Fibroblast of lung (primary cell): ENCODE measurements around the gene ZFTA. TPM values are rescaled to one million over a fixed set of nuclear protein-coding genes. Genes with fewer than 3 reads are reported as not detected.

Experiments used
- DNase-seq, 2 donors: peaks; one replicate each; pipeline versions ENCODE4 v3.0.0 to v3.0.0-alpha.2; 2010; ENCODE audit warnings: low read depth in 2 of 2
- H2AFZ ChIP-seq: 2 replicates; pipeline ENCODE4 v1.5.1; 2012; ENCODE audit warnings: low read length, control low read depth, inconsistent platforms
- H3K27ac ChIP-seq: 2 replicates; pipeline ENCODE4 v1.5.1; 2011; ENCODE audit warnings: low read length, control low read depth; ENCODE audit not compliant: insufficient read depth
- H3K27me3 ChIP-seq: 2 replicates; pipeline ENCODE4 v1.5.1; 2011; ENCODE audit warnings: mild to moderate bottlenecking, low read length; ENCODE audit not compliant: control insufficient read depth, insufficient read depth
- H3K36me3 ChIP-seq: 2 replicates; pipeline ENCODE4 v1.5.1; 2011; ENCODE audit warnings: low read length; ENCODE audit not compliant: control insufficient read depth, insufficient read depth
- H3K4me1 ChIP-seq: 2 replicates; pipeline ENCODE4 v1.5.1; 2011; ENCODE audit warnings: low read length; ENCODE audit not compliant: control insufficient read depth, insufficient read depth; ENCODE audit errors: extremely low read depth
- H3K4me2 ChIP-seq: 2 replicates; pipeline ENCODE4 v1.5.1; 2011; ENCODE audit warnings: low read length, control low read depth; ENCODE audit not compliant: insufficient read depth; ENCODE audit errors: extremely low read depth
- H3K4me3 ChIP-seq, 4 experiments: fragments of 200-600 bp in 1 of 4; sonication (generic) in 1 of 4; replicated peaks in 1 of 4; 2 replicates each; pipeline ENCODE4 v1.5.1; 2011 to 2016; ENCODE audit warnings: low read length in 4 of 4, low read depth in 3 of 4, mild to moderate bottlenecking in 3 of 4, control low read depth in 2 of 4, inconsistent platforms in 1 of 4, mixed read lengths in 1 of 4; ENCODE audit not compliant: insufficient read depth in 1 of 4; ENCODE audit errors: control extremely low read depth in 1 of 4
- H3K79me2 ChIP-seq: 2 replicates; pipeline ENCODE4 v1.5.1; 2012; ENCODE audit warnings: mild to moderate bottlenecking, low read length, inconsistent platforms; ENCODE audit not compliant: control insufficient read depth, insufficient read depth
- H3K9ac ChIP-seq: 2 replicates; pipeline ENCODE4 v1.5.1; 2011; ENCODE audit warnings: mild to moderate bottlenecking, low read length, control low read depth; ENCODE audit not compliant: insufficient read depth
- H3K9me3 ChIP-seq: 2 replicates; pipeline ENCODE4 v1.5.1; 2012; ENCODE audit warnings: low read depth, low read length; ENCODE audit not compliant: control insufficient read depth, insufficient read depth
- H4K20me1 ChIP-seq: 2 replicates; pipeline ENCODE4 v1.5.1; 2011; ENCODE audit warnings: low read length; ENCODE audit not compliant: control insufficient read depth, insufficient read depth; ENCODE audit errors: extremely low read depth
- EZH2 ChIP-seq: IDR thresholded peaks from 2 replicates; pipeline ENCODE4 v1.5.1; 2012; ENCODE audit warnings: low read length, control low read depth, mild to moderate bottlenecking; ENCODE audit errors: missing control alignments
- polyA plus RNA-seq, 2 donors: library from polyadenylated mRNA; depleted of rRNA in 1 of 2; stranded (reverse) in 1 of 2; unstranded in 1 of 2; fragments of >200 nt; gene quantifications; 2 replicates each; pipeline ENCODE4 v1.2.1, GENCODE V29; 2011 to 2012; ENCODE audit warnings: missing spikeins in 1 of 2
- total RNA-seq: library from RNA; depleted of rRNA; stranded (reverse); fragments of >200 nt; gene quantifications from 2 replicates; pipeline ENCODE4 v1.2.1, GENCODE V29; 2014
- TF ChIP-seq, protein P1 (sequence below), 2 donors: IDR thresholded peaks in 1 of 2; conservative IDR thresholded peaks in 1 of 2; 1 replicate in 1 of 2; 2 replicates in 1 of 2; pipeline ENCODE4 v1.5.1; 2011 to 2012; ENCODE audit warnings: low read length in 2 of 2, control low read depth in 1 of 2, inconsistent platforms in 1 of 2, low read depth in 1 of 2, mild to moderate bottlenecking in 1 of 2

The ZFTA gene
- total and polyA plus RNA-seq, 2 donors (not counting 1 experiment from before 2014, with no cell fraction given), result 5.4 to 12.9 TPM

DNA sequence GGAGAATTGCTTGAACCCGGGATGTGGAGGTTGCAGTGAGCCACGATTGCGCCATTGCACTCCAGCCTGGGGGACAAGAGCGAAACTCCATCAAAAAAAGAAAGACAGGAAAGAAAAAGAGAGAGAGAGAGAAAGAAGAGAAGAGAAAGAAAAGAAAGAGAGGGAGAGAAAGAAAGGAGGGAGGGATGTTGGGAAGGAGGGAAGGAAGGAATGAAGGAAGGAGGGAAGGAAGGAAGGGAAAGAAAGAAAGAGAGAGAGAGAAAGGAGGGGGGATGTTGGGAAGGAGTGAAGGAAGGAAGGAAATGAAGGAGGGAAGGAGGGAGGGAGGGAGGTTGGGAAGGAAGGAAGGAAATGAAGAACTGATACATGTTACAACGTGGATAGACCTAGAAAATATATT, 32.3 kb upstream of the ZFTA start:
- TF ChIP-seq, protein P1, sequence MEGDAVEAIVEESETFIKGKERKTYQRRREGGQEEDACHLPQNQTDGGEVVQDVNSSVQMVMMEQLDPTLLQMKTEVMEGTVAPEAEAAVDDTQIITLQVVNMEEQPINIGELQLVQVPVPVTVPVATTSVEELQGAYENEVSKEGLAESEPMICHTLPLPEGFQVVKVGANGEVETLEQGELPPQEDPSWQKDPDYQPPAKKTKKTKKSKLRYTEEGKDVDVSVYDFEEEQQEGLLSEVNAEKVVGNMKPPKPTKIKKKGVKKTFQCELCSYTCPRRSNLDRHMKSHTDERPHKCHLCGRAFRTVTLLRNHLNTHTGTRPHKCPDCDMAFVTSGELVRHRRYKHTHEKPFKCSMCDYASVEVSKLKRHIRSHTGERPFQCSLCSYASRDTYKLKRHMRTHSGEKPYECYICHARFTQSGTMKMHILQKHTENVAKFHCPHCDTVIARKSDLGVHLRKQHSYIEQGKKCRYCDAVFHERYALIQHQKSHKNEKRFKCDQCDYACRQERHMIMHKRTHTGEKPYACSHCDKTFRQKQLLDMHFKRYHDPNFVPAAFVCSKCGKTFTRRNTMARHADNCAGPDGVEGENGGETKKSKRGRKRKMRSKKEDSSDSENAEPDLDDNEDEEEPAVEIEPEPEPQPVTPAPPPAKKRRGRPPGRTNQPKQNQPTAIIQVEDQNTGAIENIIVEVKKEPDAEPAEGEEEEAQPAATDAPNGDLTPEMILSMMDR (conservative IDR thresholded peaks at IDR 0.05 in 1 of 2, IDR thresholded peaks at IDR 0.05 in 1 of 2; ENCODE audit: low read depth in 1 of 2, low read length in 2 of 2), result no peak
- TF ChIP-seq EZH2, result no peak
- Histone ChIP-seq H2AFZ (no peak overlapping the region), H3K4me2 (no peak overlapping the region), H3K9me3 (no peaks in the 10 kb centered on the region), H3K4me1 (peaks cover 4% of the 10 kb centered on the region), H3K9ac (no peak overlapping the region), H3K27me3 (no peaks in the 10 kb centered on the region), H3K36me3 (no peaks in the 10 kb centered on the region), H3K79me2 (no peaks in the 10 kb centered on the region), H3K27ac (no peak overlapping the region), H3K4me3 (no peak overlapping the region), H4K20me1 (no peaks in the 10 kb centered on the region)
- no peak for DNase-seq

DNA sequence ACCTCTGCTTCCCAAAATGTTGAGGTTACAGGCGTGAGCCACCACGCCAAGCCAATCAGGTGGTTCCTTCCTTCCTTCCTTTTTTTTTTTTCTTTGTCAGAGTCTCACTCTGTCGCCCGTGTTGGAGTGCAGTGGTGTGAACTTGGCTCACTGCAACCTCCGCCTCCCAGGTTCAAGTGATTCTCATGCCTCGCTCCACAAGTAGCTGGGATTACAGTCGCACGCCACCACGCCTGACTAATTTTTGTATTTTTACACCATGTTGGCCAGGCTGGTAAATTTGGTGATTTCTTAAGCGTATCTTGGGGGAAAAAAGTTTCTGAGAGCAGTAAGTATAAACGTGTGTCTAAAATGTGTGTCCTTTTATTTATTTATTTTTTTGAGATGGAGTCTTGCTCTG, 26.5 kb upstream of the ZFTA start:
- Histone ChIP-seq H3K4me1 (no peaks in the 10 kb centered on the region), H4K20me1 (no peaks in the 10 kb centered on the region), H3K4me3 (no peak overlapping the region), H2AFZ (no peak overlapping the region), H3K9ac (no peak overlapping the region), H3K79me2 (no peaks in the 10 kb centered on the region), H3K27ac (no peak overlapping the region), H3K36me3 (no peaks in the 10 kb centered on the region), H3K9me3 (no peaks in the 10 kb centered on the region), H3K27me3 (no peaks in the 10 kb centered on the region), H3K4me2 (no peak overlapping the region)
- no peak for DNase-seq
- TF ChIP-seq, protein P1 (conservative IDR thresholded peaks at IDR 0.05 in 1 of 2, IDR thresholded peaks at IDR 0.05 in 1 of 2; ENCODE audit: low read depth in 1 of 2, low read length in 2 of 2), result no peak
- no peak for TF ChIP-seq EZH2

DNA sequence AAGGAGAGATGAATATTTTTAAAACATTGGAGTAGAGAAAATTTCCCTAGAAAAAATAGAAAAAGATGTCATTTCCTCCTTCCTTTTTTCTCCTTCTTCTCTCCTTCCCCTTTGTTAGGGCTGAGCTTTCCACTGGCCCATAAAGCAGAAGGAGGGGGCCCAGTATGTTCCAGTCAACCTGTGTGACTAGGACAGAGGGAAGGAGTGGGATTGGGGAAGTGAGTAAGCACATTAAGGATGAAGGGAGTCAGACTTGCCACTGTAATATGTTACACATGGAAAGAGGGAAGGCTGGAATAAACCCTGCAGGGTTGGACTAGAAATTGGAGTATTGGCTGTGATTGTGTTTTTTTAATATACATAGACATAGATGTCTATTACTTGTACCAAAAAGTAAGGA, 24.6 kb upstream of the ZFTA start:
- H3K4me1 ChIP-seq, result no peaks in the 10 kb centered on the region
- H3K79me2 ChIP-seq, result no peaks in the 10 kb centered on the region
- H3K4me3 ChIP-seq, result no peak overlapping the region
- TF ChIP-seq EZH2, result no peak
- TF ChIP-seq, protein P1 (conservative IDR thresholded peaks at IDR 0.05 in 1 of 2, IDR thresholded peaks at IDR 0.05 in 1 of 2; ENCODE audit: low read depth in 1 of 2, low read length in 2 of 2), result no peak
- H3K27me3 ChIP-seq, result no peaks in the 10 kb centered on the region
- no peak for DNase-seq
- no peak overlapping the region for H3K9ac ChIP-seq
- no peak overlapping the region for H3K27ac ChIP-seq
- H3K9me3 ChIP-seq, result no peaks in the 10 kb centered on the region
- no peaks in the 10 kb centered on the region for H4K20me1 ChIP-seq
- no peak overlapping the region for H2AFZ ChIP-seq
- no peaks in the 10 kb centered on the region for H3K36me3 ChIP-seq
- H3K4me2 ChIP-seq, result no peak overlapping the region
